Fibroblast of lung (primary cell): ENCODE results near the gene LRRIQ1. TPM values are rescaled to one million over a fixed set of nuclear protein-coding genes. Genes with fewer than 3 reads are reported as not detected.
A peak's percentile ranks its signal among the peaks of the same experiment; 100 is the strongest.

Experiments
- DNase-seq, 2 donors: peaks; one replicate each; pipeline versions ENCODE4 v3.0.0 to v3.0.0-alpha.2; 2010; ENCODE audit warnings: low read depth in 2 of 2
- H2AFZ ChIP-seq: 2 replicates; pipeline ENCODE4 v1.5.1; 2012; ENCODE audit warnings: low read length, control low read depth, inconsistent platforms
- H3K27ac ChIP-seq: 2 replicates; pipeline ENCODE4 v1.5.1; 2011; ENCODE audit warnings: low read length, control low read depth; ENCODE audit not compliant: insufficient read depth
- H3K27me3 ChIP-seq: 2 replicates; pipeline ENCODE4 v1.5.1; 2011; ENCODE audit warnings: mild to moderate bottlenecking, low read length; ENCODE audit not compliant: control insufficient read depth, insufficient read depth
- H3K36me3 ChIP-seq: 2 replicates; pipeline ENCODE4 v1.5.1; 2011; ENCODE audit warnings: low read length; ENCODE audit not compliant: control insufficient read depth, insufficient read depth
- H3K4me1 ChIP-seq: 2 replicates; pipeline ENCODE4 v1.5.1; 2011; ENCODE audit warnings: low read length; ENCODE audit not compliant: control insufficient read depth, insufficient read depth; ENCODE audit errors: extremely low read depth
- H3K4me2 ChIP-seq: 2 replicates; pipeline ENCODE4 v1.5.1; 2011; ENCODE audit warnings: low read length, control low read depth; ENCODE audit not compliant: insufficient read depth; ENCODE audit errors: extremely low read depth
- H3K4me3 ChIP-seq, 4 experiments: fragments of 200-600 bp in 1 of 4; sonication (generic) in 1 of 4; replicated peaks in 1 of 4; 2 replicates each; pipeline ENCODE4 v1.5.1; 2011 to 2016; ENCODE audit warnings: low read length in 4 of 4, low read depth in 3 of 4, mild to moderate bottlenecking in 3 of 4, control low read depth in 2 of 4, inconsistent platforms in 1 of 4, mixed read lengths in 1 of 4; ENCODE audit not compliant: insufficient read depth in 1 of 4; ENCODE audit errors: control extremely low read depth in 1 of 4
- H3K79me2 ChIP-seq: 2 replicates; pipeline ENCODE4 v1.5.1; 2012; ENCODE audit warnings: mild to moderate bottlenecking, low read length, inconsistent platforms; ENCODE audit not compliant: control insufficient read depth, insufficient read depth
- H3K9ac ChIP-seq: 2 replicates; pipeline ENCODE4 v1.5.1; 2011; ENCODE audit warnings: mild to moderate bottlenecking, low read length, control low read depth; ENCODE audit not compliant: insufficient read depth
- H3K9me3 ChIP-seq: 2 replicates; pipeline ENCODE4 v1.5.1; 2012; ENCODE audit warnings: low read depth, low read length; ENCODE audit not compliant: control insufficient read depth, insufficient read depth
- H4K20me1 ChIP-seq: 2 replicates; pipeline ENCODE4 v1.5.1; 2011; ENCODE audit warnings: low read length; ENCODE audit not compliant: control insufficient read depth, insufficient read depth; ENCODE audit errors: extremely low read depth
- EZH2 ChIP-seq: IDR thresholded peaks from 2 replicates; pipeline ENCODE4 v1.5.1; 2012; ENCODE audit warnings: low read length, control low read depth, mild to moderate bottlenecking; ENCODE audit errors: missing control alignments
- polyA plus RNA-seq, 2 donors: library from polyadenylated mRNA; depleted of rRNA in 1 of 2; stranded (reverse) in 1 of 2; unstranded in 1 of 2; fragments of >200 nt; gene quantifications; 2 replicates each; pipeline ENCODE4 v1.2.1, GENCODE V29; 2011 to 2012; ENCODE audit warnings: missing spikeins in 1 of 2
- total RNA-seq: library from RNA; depleted of rRNA; stranded (reverse); fragments of >200 nt; gene quantifications from 2 replicates; pipeline ENCODE4 v1.2.1, GENCODE V29; 2014
- TF ChIP-seq, protein P1 (sequence below), 2 donors: IDR thresholded peaks in 1 of 2; conservative IDR thresholded peaks in 1 of 2; 1 replicate in 1 of 2; 2 replicates in 1 of 2; pipeline ENCODE4 v1.5.1; 2011 to 2012; ENCODE audit warnings: low read length in 2 of 2, control low read depth in 1 of 2, inconsistent platforms in 1 of 2, low read depth in 1 of 2, mild to moderate bottlenecking in 1 of 2

Gene LRRIQ1
- total and polyA plus RNA-seq, 2 donors (not counting 1 experiment from before 2014, with no cell fraction given), result under 0.01 to 0.33 TPM

DNA sequence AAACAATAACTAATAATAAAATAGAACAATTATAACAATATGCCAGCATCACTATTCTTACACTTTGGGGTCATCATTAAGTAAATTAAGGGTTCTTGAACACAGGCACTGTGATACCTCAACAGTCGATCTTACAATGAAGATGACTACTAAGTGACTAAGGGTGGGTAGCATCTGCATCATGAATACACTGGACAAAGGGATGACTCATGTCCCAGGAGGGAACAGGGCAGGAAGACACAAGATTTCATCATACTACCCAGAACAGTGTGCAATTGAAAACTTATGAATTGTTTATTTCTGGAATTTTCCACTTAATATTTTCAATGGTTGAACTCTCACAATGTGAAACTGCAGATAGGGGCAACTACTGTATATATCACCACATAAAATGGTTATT lies 19.7 kb upstream of the LRRIQ1 start:
- peak; percentile 78 to 97 for DNase-seq
- H3K27ac ChIP-seq, result no peak overlapping the region

DNA sequence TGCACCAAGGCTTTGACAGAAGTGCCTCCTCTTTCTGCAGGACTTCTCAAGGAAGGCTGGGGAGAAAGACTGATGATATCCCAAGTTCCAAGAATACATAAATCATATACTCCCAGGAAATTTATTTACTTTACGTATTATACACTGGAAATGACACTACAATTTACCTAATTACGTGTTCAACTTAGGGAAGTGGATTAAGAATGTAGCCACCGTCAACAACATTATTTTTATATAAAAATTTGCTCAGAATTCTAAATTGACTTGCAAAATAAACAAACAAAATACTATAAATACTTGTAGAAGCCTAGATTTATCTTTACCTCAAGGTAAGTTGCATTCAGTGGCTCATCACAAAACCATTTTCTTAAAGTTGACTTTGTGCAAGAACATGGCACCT lies 19.0 kb upstream of the LRRIQ1 start:
- H2AFZ ChIP-seq, result no peak overlapping the region
- no peak overlapping the region for H3K9ac ChIP-seq
- TF ChIP-seq, protein P1, sequence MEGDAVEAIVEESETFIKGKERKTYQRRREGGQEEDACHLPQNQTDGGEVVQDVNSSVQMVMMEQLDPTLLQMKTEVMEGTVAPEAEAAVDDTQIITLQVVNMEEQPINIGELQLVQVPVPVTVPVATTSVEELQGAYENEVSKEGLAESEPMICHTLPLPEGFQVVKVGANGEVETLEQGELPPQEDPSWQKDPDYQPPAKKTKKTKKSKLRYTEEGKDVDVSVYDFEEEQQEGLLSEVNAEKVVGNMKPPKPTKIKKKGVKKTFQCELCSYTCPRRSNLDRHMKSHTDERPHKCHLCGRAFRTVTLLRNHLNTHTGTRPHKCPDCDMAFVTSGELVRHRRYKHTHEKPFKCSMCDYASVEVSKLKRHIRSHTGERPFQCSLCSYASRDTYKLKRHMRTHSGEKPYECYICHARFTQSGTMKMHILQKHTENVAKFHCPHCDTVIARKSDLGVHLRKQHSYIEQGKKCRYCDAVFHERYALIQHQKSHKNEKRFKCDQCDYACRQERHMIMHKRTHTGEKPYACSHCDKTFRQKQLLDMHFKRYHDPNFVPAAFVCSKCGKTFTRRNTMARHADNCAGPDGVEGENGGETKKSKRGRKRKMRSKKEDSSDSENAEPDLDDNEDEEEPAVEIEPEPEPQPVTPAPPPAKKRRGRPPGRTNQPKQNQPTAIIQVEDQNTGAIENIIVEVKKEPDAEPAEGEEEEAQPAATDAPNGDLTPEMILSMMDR (conservative IDR thresholded peaks at IDR 0.05 in 1 of 2, IDR thresholded peaks at IDR 0.05 in 1 of 2; ENCODE audit: low read depth in 1 of 2, low read length in 2 of 2), result no peak
- no peak for TF ChIP-seq EZH2
- H3K4me2 ChIP-seq, result no peak overlapping the region
- no peaks in the 10 kb centered on the region for H4K20me1 ChIP-seq
- no peaks in the 10 kb centered on the region for H3K27me3 ChIP-seq
- H3K9me3 ChIP-seq, result no peaks in the 10 kb centered on the region
- no peak overlapping the region for H3K4me3 ChIP-seq
- H3K4me1 ChIP-seq, result no peaks in the 10 kb centered on the region
- H3K27ac ChIP-seq, result no peak overlapping the region
- H3K79me2 ChIP-seq, result no peaks in the 10 kb centered on the region
- DNase-seq, result no peak
- H3K36me3 ChIP-seq, result no peaks in the 10 kb centered on the region

More for the DNA sequence above, 19.7 kb upstream of the LRRIQ1 start:
- H3K9ac ChIP-seq, result no peak overlapping the region
- H3K79me2 ChIP-seq, result no peaks in the 10 kb centered on the region
- no peak overlapping the region for H3K4me3 ChIP-seq
- no peaks in the 10 kb centered on the region for H3K9me3 ChIP-seq
- H3K4me1 ChIP-seq, result no peaks in the 10 kb centered on the region
- H4K20me1 ChIP-seq, result no peaks in the 10 kb centered on the region
- no peak overlapping the region for H2AFZ ChIP-seq
- H3K36me3 ChIP-seq, result no peaks in the 10 kb centered on the region
- H3K4me2 ChIP-seq, result no peak overlapping the region
- no peak for TF ChIP-seq EZH2
- TF ChIP-seq, protein P1 (conservative IDR thresholded peaks at IDR 0.05 in 1 of 2, IDR thresholded peaks at IDR 0.05 in 1 of 2; ENCODE audit: low read depth in 1 of 2, low read length in 2 of 2), result no peak
- no peaks in the 10 kb centered on the region for H3K27me3 ChIP-seq

DNA sequence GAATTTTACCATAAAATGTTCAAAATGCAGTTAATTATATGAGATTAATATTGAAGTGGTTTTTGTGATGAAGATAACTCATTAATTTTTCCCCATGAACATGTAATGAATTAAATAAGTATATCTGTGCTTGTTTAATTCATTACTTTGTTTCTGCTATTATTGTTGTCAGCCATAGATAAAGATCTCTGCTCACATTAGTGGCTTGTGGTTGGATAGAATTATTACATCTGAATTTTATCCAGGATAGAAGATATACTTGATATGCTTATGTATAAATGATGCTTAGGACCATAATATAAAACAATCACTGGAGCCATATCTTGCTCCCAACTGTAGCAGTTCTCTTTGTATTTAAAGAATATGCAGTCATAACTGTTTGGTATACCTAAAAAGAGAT lies 18.5 kb upstream of the LRRIQ1 start:
- Histone ChIP-seq H3K27me3 (no peaks in the 10 kb centered on the region), H3K4me1 (no peaks in the 10 kb centered on the region), H3K27ac (no peak overlapping the region), H3K9me3 (no peaks in the 10 kb centered on the region), H3K79me2 (no peaks in the 10 kb centered on the region), H4K20me1 (no peaks in the 10 kb centered on the region), H3K9ac (no peak overlapping the region), H3K4me2 (no peak overlapping the region), H3K36me3 (no peaks in the 10 kb centered on the region), H3K4me3 (no peak overlapping the region), H2AFZ (no peak overlapping the region)
- TF ChIP-seq, protein P1 (conservative IDR thresholded peaks at IDR 0.05 in 1 of 2, IDR thresholded peaks at IDR 0.05 in 1 of 2; ENCODE audit: low read depth in 1 of 2, low read length in 2 of 2), result no peak
- TF ChIP-seq EZH2, result no peak
- DNase-seq, result no peak
